Coronary artery (tissue), 2 donors: ENCODE results near the gene PLBD2.

ENCODE experiments used
- DNase-seq: peaks from one replicate; pipeline ENCODE4 v3.0.0-alpha.2; 2017; ENCODE audit warnings: low spot score
- H3K27ac ChIP-seq, 2 donors: fragments of 200-600 bp; sonication (generic); one replicate each; pipeline ENCODE4 v1.5.1; 2016 to 2019
- H3K4me3 ChIP-seq: fragments of 200-600 bp; sonication (generic); 2 replicates; pipeline ENCODE4 v1.5.1; 2016; ENCODE audit warnings: mild to moderate bottlenecking, moderate library complexity
- TF ChIP-seq, protein P1 (sequence below): fragments of 200-600 bp; sonication (generic); IDR thresholded peaks from one replicate; pipeline ENCODE4 v1.5.1; 2019; ENCODE audit warnings: antibody characterized with exemption

PLBD2 gene

DNA sequence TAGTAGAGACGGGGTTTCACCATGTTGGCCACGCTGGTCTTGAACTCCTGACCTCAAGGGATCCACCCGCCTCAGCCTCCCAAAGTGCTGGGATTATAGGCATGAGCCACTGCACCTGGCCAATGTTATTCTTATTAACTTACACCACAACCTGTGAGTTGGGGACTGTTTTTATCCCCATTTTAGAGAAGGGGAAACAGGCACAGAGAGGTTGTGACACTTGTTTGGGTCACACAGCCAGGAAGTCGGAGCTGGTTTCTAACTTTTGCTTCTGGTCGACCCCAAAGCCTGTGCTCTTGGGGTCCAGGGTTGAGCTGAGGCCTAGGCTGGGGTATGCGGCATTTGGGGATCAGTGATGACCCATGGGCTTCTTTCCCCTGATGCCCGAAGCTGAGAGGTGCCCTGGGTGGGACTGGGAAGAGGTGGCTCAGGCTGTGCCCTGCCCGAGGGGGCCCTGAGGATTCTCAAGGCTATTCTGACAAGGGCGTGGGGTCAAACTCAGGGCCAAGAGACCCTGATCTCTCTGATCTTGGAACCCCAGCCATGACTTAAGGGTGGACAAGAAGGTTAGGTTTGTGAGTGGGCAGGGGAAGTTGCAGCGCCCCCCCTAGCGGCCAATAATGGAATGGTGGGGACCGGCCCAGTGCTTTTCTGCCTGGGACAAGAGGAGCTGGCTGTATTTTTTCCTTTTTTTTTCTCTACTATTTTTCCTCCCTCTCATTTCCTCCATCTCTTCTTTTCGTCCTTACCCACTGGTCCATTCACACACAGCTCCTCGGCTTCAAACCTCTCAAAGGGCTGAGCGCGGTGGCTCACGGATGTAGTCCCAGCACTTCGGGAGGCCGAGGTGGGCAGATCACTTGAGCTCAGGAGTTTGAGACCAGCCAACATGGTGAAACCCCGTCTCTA, 66.8 kb downstream of the PLBD2 start:
- no peak for DNase-seq
- Histone ChIP-seq H3K27ac (no peak overlapping the region), H3K4me3 (no peak overlapping the region)
- TF ChIP-seq, protein P1, sequence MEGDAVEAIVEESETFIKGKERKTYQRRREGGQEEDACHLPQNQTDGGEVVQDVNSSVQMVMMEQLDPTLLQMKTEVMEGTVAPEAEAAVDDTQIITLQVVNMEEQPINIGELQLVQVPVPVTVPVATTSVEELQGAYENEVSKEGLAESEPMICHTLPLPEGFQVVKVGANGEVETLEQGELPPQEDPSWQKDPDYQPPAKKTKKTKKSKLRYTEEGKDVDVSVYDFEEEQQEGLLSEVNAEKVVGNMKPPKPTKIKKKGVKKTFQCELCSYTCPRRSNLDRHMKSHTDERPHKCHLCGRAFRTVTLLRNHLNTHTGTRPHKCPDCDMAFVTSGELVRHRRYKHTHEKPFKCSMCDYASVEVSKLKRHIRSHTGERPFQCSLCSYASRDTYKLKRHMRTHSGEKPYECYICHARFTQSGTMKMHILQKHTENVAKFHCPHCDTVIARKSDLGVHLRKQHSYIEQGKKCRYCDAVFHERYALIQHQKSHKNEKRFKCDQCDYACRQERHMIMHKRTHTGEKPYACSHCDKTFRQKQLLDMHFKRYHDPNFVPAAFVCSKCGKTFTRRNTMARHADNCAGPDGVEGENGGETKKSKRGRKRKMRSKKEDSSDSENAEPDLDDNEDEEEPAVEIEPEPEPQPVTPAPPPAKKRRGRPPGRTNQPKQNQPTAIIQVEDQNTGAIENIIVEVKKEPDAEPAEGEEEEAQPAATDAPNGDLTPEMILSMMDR = peak; percentile 76

DNA sequence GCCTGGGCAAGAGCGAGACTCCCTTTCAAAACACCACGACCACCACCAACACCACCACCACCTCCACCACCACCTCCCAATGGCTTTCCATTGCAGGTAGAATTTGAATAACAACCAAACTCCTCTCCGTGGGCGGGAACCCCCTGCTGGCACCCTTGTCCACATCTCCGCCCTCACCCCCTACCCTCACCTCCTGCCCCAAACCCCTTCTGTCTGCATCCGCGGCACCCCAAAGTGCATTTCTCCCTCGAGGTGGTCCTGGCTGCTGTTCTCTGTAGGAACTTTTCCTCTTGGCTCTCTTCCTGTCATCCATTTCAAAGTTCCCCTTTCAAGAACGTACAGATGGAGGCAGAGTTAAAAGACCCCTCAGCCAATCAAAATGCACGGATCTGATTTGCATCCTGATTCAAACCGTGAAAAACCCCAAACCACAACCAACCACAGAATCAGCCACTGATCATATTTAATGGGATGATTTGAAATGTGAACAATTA, 67.6 kb downstream of the PLBD2 start:
- H3K27ac ChIP-seq = no peak overlapping the region
- H3K4me3 ChIP-seq = no peak overlapping the region
- TF ChIP-seq, protein P1 = no peak
- DNase-seq = no peak

DNA sequence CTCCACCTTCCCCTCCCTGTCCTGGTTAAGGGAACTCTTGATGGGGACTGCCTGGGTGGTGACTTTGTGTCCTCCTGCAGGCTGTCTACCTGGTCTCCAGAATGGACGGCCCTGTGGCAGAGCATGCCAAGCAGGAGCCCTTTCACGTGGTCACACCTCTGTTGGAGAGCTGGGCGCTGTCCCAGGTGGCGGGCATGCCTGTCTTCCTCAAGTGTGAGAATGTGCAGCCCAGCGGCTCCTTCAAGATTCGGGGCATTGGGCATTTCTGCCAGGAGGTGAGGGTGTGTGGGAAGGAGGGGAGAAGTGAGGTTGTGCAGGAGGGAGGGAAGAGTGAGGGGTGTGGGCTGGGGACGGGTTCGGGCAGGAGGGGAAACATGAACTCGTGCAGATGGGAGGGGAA, 69.5 kb downstream of the PLBD2 start:
- TF ChIP-seq, protein P1 = no peak
- DNase-seq = no peak
- no peak overlapping the region for H3K4me3 ChIP-seq
- no peak overlapping the region for H3K27ac ChIP-seq

DNA sequence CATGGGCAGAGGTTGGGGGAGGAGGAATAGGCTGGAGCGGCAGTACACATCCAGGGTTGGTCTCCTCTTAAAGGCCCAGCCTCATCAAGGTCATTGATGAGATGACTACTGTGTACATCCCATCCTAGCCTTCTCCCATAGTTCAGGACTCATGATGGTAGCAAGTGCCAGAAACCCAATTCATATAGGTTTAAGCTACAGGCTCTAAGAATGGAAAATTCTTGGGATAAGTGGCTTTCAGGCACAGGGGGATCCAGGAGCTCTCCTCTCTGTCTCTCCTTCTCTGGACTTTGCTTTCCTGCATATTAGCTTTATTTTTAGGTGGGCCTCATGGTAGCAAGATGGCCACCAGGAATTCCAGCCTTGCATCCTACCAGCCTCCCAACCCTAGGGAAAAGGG, 70.1 kb downstream of the PLBD2 start:
- no peak overlapping the region for H3K27ac ChIP-seq
- DNase-seq = no peak
- no peak overlapping the region for H3K4me3 ChIP-seq
- TF ChIP-seq, protein P1 = no peak

DNA sequence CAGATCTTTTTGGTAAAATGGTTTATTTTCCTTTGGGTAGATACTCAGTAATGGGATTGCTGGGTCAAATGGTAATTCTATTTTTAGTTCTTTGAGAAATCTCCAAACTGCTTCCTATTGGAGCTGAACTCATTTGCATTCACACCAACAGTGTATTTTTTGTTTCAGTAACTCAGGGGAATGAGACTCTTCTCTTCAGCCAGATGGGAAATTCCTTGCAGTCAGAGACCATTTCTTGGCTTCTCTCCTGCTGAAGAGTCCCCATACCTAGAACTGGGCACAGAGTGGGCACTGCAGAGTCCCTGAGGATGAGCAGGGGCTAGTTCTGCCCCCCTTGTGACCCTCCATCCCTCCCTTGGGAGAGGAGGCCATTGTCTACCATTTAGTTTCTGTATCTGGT, 74.6 kb downstream of the PLBD2 start:
- TF ChIP-seq, protein P1 = no peak
- H3K27ac ChIP-seq = no peak overlapping the region
- DNase-seq = no peak

DNA sequence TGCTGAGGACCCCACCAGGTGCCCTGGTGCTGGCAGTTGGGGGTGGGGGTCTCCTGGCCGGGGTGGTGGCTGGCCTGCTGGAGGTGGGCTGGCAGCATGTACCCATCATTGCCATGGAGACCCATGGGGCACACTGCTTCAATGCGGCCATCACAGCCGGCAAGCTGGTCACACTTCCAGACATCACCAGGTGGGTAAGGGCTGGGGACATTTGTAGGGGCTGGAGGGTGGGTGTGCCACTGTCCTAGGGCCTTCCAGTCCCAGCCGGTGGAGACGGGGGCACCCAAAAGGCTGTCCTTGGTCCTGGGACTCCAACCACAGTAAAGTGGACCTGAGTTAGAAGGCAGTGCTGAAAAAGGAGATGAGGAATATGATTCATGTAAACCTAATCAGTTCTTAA, 77.0 kb downstream of the PLBD2 start:
- Histone ChIP-seq H3K27ac (no peak overlapping the region), H3K4me3 (no peak overlapping the region)
- no peak for DNase-seq
- TF ChIP-seq, protein P1 = no peak

More for the DNA sequence above, 74.6 kb downstream of the PLBD2 start:
- no peak overlapping the region for H3K4me3 ChIP-seq

DNA sequence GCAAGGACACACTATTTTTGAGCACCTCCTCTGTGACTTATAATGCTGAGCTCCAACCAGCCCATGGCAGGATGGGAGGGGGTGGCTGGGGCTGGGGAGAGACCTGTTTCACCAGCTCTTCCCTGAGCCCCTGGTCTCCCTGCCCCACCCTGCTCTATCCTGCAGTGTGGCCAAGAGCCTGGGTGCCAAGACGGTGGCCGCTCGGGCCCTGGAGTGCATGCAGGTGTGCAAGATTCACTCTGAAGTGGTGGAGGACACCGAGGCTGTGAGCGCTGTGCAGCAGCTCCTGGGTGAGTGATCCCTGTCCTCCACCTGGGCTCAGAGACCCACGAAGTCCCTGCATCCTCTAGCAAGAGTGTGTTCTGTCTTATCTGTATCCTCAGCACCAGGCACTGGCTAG, 78.2 kb downstream of the PLBD2 start:
- TF ChIP-seq, protein P1 = no peak
- no peak overlapping the region for H3K4me3 ChIP-seq
- H3K27ac ChIP-seq = no peak overlapping the region
- DNase-seq = no peak
